Measurements from ENCODE around the gene CLIC3. TPM values are rescaled to one million over a fixed set of nuclear protein-coding genes. Genes with fewer than 3 reads are reported as not detected.

CLIC3 gene
- total RNA-seq, 1 experiment from 2014 or later, result 133 TPM

GRCh38 chr9:136964833-136965422, 31.4 kb downstream of the CLIC3 start:
- no peak for DNase-seq (ENCODE audit: low spot score)

GRCh38 chr9:136964171-136964689, 32.1 kb downstream of the CLIC3 start:
- peak; percentile 61 for DNase-seq (ENCODE audit: low spot score)

GRCh38 chr9:136963751-136964150, 32.6 kb downstream of the CLIC3 start:
- no peak for DNase-seq (ENCODE audit: low spot score)

- no peak for DNase-seq (ENCODE audit: low spot score)
Observed at GRCh38 chr9:136963341-136963740, 33.0 kb downstream of the CLIC3 start.

GRCh38 chr9:136962701-136963248, 33.6 kb downstream of the CLIC3 start:
- DNase-seq (ENCODE audit: low spot score), result no peak

GRCh38 chr9:136962163-136962562, 34.2 kb downstream of the CLIC3 start:
- DNase-seq (ENCODE audit: low spot score), result no peak

- no peak for DNase-seq (ENCODE audit: low spot score)
Observed at GRCh38 chr9:136961279-136962065, 34.9 kb downstream of the CLIC3 start.

GRCh38 chr9:136960938-136961275, 35.5 kb downstream of the CLIC3 start:
- DNase-seq (ENCODE audit: low spot score), result no peak

- DNase-seq (ENCODE audit: low spot score), result no peak
Observed at GRCh38 chr9:136960212-136960937, 36.0 kb downstream of the CLIC3 start.

- no peak for DNase-seq (ENCODE audit: low spot score)
Observed at GRCh38 chr9:136958898-136959850, 37.2 kb downstream of the CLIC3 start.

GRCh38 chr9:136958473-136958872, 37.9 kb downstream of the CLIC3 start:
- DNase-seq (ENCODE audit: low spot score), result no peak

- no peak for DNase-seq (ENCODE audit: low spot score)
Observed at GRCh38 chr9:136957901-136958300, 38.5 kb downstream of the CLIC3 start.

GRCh38 chr9:136957461-136957860, 38.9 kb downstream of the CLIC3 start:
- DNase-seq (ENCODE audit: low spot score), result no peak

- no peak for DNase-seq (ENCODE audit: low spot score)
Observed at GRCh38 chr9:136956604-136957003, 39.8 kb downstream of the CLIC3 start.

- DNase-seq (ENCODE audit: low spot score), result no peak
Observed at GRCh38 chr9:136955943-136956335, 40.4 kb downstream of the CLIC3 start.

- no peak for DNase-seq (ENCODE audit: low spot score)
Observed at GRCh38 chr9:136955202-136955942, 41.0 kb downstream of the CLIC3 start.

GRCh38 chr9:136954270-136955083, 41.9 kb downstream of the CLIC3 start:
- no peak for DNase-seq (ENCODE audit: low spot score)

- no peak for DNase-seq (ENCODE audit: low spot score)
Observed at GRCh38 chr9:136953771-136954269, 42.5 kb downstream of the CLIC3 start.
